GM19438 (cell line): Measurements from ENCODE around the gene SLC28A2.

Experiments used
- ATAC-seq: cut with Tn5 transposase; IDR thresholded peaks from one replicate; pipeline ENCODE4 v1.9.1; 2021; ENCODE audit warnings: low read depth; ENCODE audit not compliant: unreplicated experiment

The SLC28A2 gene

DNA sequence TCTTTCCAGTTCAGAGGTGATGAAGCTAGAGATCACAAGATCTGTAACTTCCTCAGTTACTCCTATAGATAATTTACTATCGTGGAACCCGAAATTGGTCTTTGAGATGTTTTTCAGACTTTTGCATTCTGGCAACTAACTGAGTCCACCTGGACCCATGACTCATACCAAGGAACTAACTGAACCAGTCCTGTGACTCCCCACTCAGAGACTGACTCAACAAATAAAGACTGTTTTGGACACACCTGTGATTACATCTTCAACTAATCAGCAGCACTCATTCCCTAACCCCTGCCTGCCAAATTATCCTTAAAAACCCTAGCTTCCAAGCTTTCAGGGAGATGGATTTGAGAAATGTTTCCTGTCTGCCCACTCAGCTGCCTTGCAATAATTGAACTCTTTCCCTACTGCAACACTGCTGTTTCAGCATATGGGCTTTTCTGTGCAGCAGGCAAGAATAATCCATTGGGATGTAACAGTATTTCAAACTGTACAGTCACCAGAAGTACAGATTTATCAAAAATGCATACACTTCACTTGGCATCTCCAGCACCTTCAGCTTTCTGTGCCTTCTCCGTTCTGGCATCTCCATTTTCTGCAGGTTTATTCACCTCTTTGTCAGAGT is 68.7 kb downstream of the SLC28A2 start:
- no peak for ATAC-seq

DNA sequence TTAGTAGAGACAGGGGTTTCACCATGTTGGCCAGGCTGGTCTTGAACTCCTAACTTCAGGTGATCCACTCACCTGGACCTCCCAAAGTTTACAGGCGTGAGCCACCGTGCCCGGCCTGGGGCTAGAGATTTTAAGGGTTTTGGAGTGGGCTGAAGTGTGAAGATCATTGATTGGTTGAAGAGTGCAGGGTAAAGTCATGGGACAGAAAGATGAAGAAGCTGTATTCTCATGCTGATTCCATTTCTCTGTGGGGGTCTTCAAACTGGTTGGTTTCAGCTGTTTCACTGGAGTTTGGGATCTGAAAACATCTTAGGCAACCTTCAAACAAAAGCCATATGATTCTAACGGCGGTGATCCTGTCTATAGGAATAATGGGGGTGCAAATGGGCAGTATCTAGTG is 74.2 kb downstream of the SLC28A2 start:
- no peak for ATAC-seq

DNA sequence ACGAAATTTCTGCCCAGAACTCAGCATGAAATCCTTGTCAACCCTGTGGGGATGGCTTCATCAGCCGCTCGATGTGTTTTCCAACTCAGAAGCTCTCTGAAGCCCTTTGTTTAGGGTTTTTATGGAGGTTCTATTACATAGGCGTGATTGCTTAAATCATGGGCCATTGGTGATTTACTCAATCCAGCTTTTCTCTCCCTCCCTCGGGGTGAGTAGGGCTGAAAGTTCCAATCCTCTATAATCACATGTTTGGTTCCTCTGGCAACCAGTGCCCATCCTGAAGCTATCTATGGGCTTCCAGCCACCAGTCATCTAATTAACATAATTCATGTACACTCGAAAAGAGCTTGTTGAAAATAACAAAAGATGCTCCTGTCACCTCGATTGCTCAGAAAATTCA is 74.7 kb downstream of the SLC28A2 start:
- no peak for ATAC-seq
